ENCODE data around the gene LRP3. TPM values are rescaled to one million over a fixed set of nuclear protein-coding genes. Genes with fewer than 3 reads are reported as not detected.

LRP3 gene
- total and polyA plus RNA-seq, 8 donors: 18.1 to 33.5 (median 25.2) TPM

- ATAC-seq (peak; percentile 75), DNase-seq (peak in 2 of 4 donors; percentile 73 to 96)
- intact Hi-C loops (cut with DNase I): no loop called here
- Histone ChIP-seq H3K9me3 (peaks cover 0 to 12% of the 10 kb centered on the region in 2 donors), H3K27ac (peak overlapping the region in 1 of 2 donors; percentile 58), H3K4me3 (no peak overlapping the region), H3K36me3 (no peaks in the 10 kb centered on the region), H3K27me3 (peaks cover 0 to 24% of the 10 kb centered on the region in 2 donors), H3K4me1 (peaks cover 0 to 23% of the 10 kb centered on the region in 2 donors)
- peak in 1 of 2 donors; percentile 11 for TF ChIP-seq CTCF (IDR thresholded peaks at IDR 0.05)
These were observed 55.0 kb downstream of the LRP3 start for GRCh38 chr19:33248954-33249613.

- Histone ChIP-seq H3K4me3 (no peak overlapping the region), H3K27me3 (peaks cover 0 to 32% of the 10 kb centered on the region in 2 donors), H3K9me3 (peaks cover 0 to 12% of the 10 kb centered on the region in 2 donors), H3K27ac (peak overlapping the region in 1 of 2 donors; percentile 58), H3K36me3 (no peaks in the 10 kb centered on the region), H3K4me1 (peaks cover 0 to 23% of the 10 kb centered on the region in 2 donors)
- ATAC-seq: no peak
- DNase-seq: no peak
- no peak for TF ChIP-seq CTCF (IDR thresholded peaks at IDR 0.05)
- intact Hi-C loops (cut with DNase I): no loop called here
These were observed 55.7 kb downstream of the LRP3 start for GRCh38 chr19:33249740-33250366.

GRCh38 chr19:33250500-33250899, 56.4 kb downstream of the LRP3 start:
- TF ChIP-seq CTCF (IDR thresholded peaks at IDR 0.05): no peak
- peaks cover 0 to 23% of the 10 kb centered on the region in 2 donors for H3K4me1 ChIP-seq
- intact Hi-C loops (cut with DNase I): no loop called here

GRCh38 chr19:33251076-33251475, 56.9 kb downstream of the LRP3 start:
- H3K27ac ChIP-seq: no peak overlapping the region
- TF ChIP-seq CTCF (IDR thresholded peaks at IDR 0.05): no peak
- no peak overlapping the region for H3K4me3 ChIP-seq
- intact Hi-C loops (cut with DNase I): no loop called here
- peak in 1 of 4 donors; percentile 26 for DNase-seq
- H3K27me3 ChIP-seq: peaks cover 0 to 33% of the 10 kb centered on the region in 2 donors
- no peaks in the 10 kb centered on the region for H3K36me3 ChIP-seq
- H3K4me1 ChIP-seq: peaks cover 0 to 23% of the 10 kb centered on the region in 2 donors
- H3K9me3 ChIP-seq: peaks cover 0 to 2% of the 10 kb centered on the region in 2 donors
- no peak for ATAC-seq

More at GRCh38 chr19:33250500-33250899, 56.4 kb downstream of the LRP3 start:
- H3K9me3 ChIP-seq: peaks cover 0 to 8% of the 10 kb centered on the region in 2 donors
- H3K4me3 ChIP-seq: no peak overlapping the region
- H3K36me3 ChIP-seq: no peaks in the 10 kb centered on the region
- ATAC-seq (no peak), DNase-seq (no peak)
- H3K27ac ChIP-seq: no peak overlapping the region
- peaks cover 0 to 33% of the 10 kb centered on the region in 2 donors for H3K27me3 ChIP-seq

- Histone ChIP-seq H3K27me3 (peaks cover 0 to 33% of the 10 kb centered on the region in 2 donors), H3K36me3 (no peaks in the 10 kb centered on the region), H3K4me1 (peaks cover 0 to 23% of the 10 kb centered on the region in 2 donors), H3K4me3 (no peak overlapping the region), H3K9me3 (no peaks in the 10 kb centered on the region), H3K27ac (no peak overlapping the region)
- ATAC-seq: no peak
- no peak for TF ChIP-seq CTCF (IDR thresholded peaks at IDR 0.05)
- no peak for DNase-seq
- intact Hi-C loops (cut with DNase I): no loop called here
These were observed 57.5 kb downstream of the LRP3 start for GRCh38 chr19:33251526-33252090.

All from left lung (tissue), 10 donors.